HG03571 (cell line): ENCODE data around the gene GPRC5A.
"Not testable (repeated sequence)": the region's sequence is repeated elsewhere in the genome, so short reads cannot be mapped to it uniquely, and the experiment has no call there.

ENCODE experiments used
- ATAC-seq: cut with Tn5 transposase; IDR thresholded peaks from one replicate; pipeline ENCODE4 v1.9.1; 2021; ENCODE audit not compliant: unreplicated experiment

The GPRC5A gene

DNA sequence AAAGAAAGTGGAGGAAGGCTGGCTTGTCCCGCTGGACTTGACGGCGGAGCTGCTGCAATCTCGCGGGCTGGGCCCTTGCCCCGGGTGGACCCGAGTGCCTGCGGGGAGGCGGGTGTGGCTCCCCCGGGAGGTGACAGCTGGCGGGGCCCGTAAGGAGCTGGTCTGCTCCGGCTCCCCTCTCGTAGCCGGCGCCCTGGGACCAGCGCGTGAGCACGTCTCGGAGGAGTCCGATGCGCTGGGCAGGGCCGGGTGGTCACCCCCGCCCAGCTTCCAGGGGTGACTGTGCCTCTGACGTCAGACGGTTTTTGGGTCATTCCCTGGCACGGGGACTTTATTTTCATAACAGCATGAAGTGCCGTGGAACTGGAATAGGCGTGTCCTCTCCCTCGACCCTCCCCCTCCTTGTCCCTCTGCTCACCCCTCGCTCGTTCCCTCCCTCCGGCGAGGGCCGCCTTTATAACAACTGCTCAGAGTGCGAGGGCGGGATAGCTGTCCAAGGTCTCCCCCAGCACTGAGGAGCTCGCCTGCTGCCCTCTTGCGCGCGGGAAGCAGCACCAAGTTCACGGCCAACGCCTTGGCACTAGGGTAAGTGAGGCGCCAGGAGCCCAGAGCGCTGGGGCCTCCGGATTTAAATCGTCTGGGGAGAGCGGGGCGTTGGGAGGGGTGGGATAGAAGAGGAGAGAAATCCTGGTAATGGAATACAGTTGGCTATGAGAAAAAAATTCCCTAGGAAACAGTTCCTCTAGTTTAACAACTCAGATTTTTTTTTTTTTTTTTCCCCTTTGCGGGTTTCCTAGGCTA is at the start of gene GPRC5A:
TSS of gene GPRC5A (plus strand) at position 483 of the 801 bp plus-strand sequence. CDS start 16,688 bp downstream, outside the sequence.
- ATAC-seq: no peak

- ATAC-seq: no peak
Measured at GRCh38 chr12:12845794-12846243, 45.5 kb upstream of the GPRC5A start.

- not testable (repeated sequence) for ATAC-seq
Measured at GRCh38 chr12:12846780-12847179, 44.6 kb upstream of the GPRC5A start.

DNA sequence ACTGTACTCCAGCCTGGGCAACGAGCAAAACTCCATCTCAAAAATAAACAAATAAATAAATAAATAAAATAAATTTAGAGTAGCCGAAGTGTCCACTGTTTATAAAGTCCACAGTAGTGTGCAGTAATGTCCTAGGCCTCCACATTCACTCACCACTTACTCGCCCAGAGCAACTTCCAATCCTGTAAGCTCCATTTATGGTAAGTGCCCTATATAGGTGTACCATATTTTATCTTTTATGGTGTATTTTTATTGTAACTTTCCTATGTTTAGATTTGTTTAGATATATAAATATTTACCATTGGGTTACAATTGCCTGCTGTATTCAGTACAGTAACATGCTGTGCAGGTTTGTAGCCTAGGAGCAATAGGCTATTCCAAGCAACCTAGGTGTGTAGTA is 37.9 kb upstream of the GPRC5A start:
- ATAC-seq: no peak

DNA sequence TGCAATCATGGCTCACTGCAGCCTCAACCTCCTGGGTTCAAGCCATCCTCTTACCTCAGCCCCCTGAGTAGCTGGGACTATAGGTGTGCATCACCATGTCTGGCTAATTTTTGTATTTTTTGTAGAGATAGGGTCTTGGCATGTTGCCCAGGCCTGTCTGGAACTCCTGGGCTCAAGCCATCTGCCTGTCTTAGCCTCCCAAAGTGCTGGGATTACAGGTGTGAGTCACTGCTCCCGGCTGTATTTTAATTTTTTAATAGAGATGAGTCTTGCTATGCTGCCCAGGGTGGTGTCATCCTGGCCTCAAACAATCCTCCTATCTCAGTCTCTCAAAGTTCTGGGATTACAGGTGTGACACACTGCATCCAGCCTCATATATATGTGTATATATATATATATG is 31.7 kb upstream of the GPRC5A start:
- no peak for ATAC-seq

DNA sequence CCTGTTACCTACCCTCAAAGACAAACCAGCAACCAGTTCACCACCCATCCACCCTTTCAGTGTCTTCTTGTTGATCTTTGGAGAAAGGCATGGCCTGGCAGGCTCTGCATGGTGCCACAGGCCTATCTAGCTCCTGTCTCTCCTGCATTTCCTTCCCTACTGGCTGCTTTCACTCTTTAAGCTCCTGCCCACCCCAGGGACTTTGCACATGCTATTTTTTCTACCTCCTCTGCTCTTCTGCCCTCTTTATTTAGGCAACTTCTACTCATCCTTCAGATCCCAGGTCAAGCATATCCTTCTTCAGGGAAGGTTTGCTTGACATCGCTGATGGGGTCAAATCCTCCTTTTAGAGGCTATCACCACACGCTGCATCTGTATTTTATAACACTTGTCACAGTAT is 27.1 kb upstream of the GPRC5A start:
- ATAC-seq: no peak

DNA sequence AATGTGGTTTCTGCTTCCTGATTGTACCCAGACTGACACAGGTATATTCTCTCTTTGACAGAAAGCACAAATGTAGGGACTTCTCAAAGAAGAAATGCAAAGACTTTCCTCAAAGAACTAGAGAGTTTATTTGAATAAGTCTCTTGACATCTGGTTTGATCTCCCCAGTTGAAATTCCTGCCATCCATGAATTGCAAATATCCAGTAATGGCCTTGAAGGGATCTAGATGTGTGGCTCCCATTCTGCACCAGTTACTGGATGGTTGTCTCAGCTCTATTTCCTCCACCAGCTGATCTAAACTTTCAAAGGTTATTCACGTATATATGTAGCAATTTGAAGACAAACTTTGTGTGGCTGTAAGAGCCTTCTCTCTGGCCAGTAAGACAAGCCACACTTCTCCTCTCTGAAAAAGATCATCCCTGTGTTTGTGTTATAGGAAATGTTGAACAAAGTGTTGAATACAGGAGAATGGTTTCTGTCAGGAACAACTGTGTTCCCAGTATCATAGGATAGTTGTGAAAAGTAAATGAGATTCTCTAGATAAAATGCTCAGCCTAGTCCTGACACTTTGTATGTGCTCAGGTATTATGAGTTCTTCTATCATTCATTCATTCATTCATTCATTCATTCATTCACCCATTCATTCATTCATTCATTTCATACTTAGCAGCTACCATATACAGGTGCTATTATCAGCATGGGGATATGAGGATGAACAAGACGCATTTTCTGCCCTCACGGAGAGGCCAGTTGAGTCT is 22.7 kb upstream of the GPRC5A start:
- ATAC-seq: no peak

GRCh38 chr12:12870465-12870864 is 20.9 kb upstream of the GPRC5A start:
- ATAC-seq: no peak

GRCh38 chr12:12871587-12872138 is 19.7 kb upstream of the GPRC5A start:
- ATAC-seq: no peak

DNA sequence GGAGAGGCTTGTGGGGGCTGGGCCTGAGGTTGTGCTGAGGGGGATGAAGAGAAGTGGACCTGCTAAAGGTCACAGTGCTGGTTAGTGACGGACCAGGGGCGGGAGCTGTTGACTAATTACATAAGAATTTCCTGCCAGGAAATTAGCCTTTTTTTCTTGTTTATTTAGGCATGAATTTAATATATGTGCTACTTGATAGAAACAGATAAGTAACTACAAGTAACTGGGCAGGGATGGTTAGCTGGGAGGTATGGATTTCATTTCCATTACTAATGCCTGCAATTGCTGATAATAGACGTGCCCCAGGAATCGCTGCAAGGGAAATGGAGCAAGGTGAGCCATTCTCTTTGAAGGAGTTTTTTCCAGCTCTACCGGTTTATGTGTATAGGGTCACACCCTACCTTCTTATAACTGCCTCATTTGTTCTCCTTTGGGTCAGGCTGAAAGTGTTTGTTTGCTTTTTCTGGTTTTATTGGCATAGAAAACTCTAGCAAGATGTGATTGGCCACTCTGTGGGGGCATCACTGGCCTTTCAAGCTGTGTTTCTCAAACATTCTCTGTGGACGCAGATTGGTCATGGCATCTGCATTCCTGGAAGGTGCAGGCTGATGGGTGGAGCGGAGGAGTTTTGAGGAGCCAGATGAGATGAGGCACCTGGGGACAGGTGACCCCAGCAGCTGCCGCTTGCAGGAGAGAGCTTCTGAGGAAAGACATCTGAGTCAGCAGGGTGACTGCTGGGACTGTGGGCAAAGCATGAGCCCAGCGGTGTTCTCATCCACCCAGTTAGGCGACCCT is 19.0 kb upstream of the GPRC5A start:
- no peak for ATAC-seq

DNA sequence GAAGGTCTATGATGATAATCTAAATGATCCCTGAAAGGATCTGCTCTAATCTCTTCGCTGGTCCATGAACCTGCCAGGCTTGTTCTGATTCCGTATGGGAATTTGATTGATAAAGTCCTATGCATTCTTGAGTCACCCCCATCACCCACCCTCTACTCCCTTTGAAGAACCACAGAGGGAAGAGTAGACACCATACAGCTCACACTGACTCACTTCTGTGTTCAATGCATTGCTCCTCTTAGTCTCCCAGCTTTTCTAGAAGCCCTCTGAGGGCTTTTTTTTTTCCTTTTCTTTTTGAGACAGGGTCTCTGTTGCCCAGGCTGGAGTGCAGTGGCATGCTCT is 18.5 kb upstream of the GPRC5A start:
- no peak for ATAC-seq

- ATAC-seq: no peak
Measured at GRCh38 chr12:12874029-12874428, 17.3 kb upstream of the GPRC5A start.

- not testable (repeated sequence) for ATAC-seq
Measured at GRCh38 chr12:12875301-12875700, 16.1 kb upstream of the GPRC5A start.

DNA sequence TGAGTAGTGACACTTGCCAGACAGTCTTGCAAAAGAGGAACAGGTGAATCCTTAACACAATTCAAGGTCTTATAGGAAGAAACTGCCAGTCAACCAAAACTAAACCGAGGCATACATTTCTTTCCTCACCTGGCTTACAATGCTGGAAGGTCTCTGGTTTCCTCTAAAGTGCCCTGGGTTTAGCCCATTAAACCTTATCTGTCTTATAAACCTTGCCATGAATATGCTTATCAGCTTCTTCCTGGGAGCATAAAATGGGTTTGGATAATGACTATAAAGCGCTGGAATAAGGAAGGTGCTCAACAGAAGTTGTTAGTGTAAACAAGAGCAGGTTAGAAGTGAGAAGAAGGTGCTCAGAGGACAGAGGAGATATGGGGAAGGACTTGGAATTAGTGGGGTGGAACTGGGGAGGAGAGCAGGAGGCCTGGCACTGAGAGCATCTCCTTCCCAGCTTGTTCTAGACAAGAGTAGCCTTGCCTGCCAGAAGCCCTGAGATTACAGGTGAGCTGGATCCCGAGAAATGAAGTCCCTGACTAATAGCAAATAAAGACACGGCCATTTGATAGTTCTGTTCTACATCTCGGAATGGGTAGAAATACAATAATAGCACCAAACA is 14.1 kb upstream of the GPRC5A start:
- no peak for ATAC-seq

DNA sequence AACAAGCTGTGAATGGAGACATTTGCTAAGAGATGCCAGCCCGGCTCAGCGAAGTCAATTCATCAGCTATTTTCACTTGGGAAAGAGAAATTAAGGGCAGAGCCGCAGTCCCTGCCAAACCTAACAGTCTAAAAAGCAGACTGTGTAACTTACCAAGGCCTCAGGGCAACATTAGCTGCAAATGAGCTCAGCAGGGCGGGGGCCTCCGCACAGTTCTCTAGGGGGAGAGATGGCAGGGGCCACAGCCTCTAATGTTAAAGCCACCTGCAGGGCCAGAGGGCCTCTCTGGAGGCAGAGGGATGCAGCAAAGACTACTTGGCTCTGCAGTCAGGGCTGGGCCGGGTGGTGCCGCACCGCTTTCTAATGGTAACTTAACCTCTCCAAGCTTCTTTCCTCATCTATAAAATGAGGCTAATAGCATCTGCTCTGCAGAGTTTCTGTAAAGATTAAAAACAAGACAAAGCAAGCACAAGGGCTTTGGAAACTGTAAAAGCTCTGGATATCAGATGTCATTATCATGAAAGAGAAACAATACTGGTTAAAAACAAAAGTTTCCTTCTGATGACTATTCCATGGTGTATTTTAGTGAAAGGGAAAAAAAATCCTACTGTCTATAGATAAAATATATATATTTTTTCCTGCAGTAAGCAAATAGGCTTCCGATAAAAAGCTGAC is 13.4 kb upstream of the GPRC5A start:
- ATAC-seq: no peak

- ATAC-seq: no peak
Measured at GRCh38 chr12:12880537-12880936, 10.8 kb upstream of the GPRC5A start.

GRCh38 chr12:12881151-12881909 is 10.0 kb upstream of the GPRC5A start:
- ATAC-seq: no peak

- ATAC-seq: no peak
Measured at GRCh38 chr12:12882288-12882687, 9.1 kb upstream of the GPRC5A start.

DNA sequence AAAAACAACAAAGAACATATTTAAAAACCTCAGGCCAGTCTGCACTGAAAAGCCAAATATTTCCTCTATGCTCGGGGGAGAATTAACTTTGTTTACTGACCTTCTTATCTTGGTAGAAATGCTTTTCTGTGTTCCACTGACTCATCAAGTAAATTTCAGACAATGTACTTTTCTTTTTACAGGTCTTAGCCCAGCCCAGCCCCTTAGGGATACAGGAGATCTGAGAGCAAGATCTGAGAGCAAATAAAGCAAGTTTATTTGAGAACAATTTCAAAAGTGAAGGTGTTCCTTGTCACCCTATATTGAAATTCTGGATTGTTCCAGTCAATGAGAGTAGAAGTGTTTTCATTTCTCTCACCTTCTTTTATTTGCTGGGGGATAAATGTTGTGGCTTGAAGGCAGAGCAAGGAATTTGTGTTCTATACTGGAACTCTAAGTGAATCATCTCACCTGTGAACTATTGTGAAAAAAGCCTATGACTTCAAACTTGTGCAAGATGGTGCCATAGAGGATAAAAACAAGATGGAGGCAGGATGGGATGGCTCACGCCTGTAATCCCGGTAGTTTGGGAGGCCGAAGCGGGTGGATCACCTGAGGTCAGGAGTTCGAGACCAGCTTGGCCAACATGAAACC is 7.9 kb upstream of the GPRC5A start:
- no peak for ATAC-seq
